Lower lobe of right lung (tissue), 2 donors: Measurements from ENCODE around the gene KCNH8. TPM values are rescaled to one million over a fixed set of nuclear protein-coding genes. Genes with fewer than 3 reads are reported as not detected.

Experiments
- ATAC-seq, 2 donors: fragments of 200-7000 bp; cut with Tn5 transposase; one replicate each; pipeline ENCODE4 v1.9.1; 2020 to 2022; ENCODE audit warnings: mild to moderate bottlenecking in 2 of 2, moderate library complexity in 2 of 2
- DNase-seq: peaks from one replicate; pipeline ENCODE4 v3.0.0-alpha.2; 2020
- H3K27ac ChIP-seq: fragments of 200-600 bp; one replicate; pipeline ENCODE4 v1.8.0; 2022
- H3K27me3 ChIP-seq: fragments of 200-600 bp; one replicate; pipeline ENCODE4 v1.8.0; 2022; ENCODE audit warnings: low read depth
- H3K36me3 ChIP-seq: fragments of 200-600 bp; one replicate; pipeline ENCODE4 v1.8.0; 2022; ENCODE audit warnings: mild to moderate bottlenecking
- H3K4me1 ChIP-seq: fragments of 200-600 bp; one replicate; pipeline ENCODE4 v1.8.0; 2022
- H3K4me3 ChIP-seq: fragments of 200-600 bp; one replicate; pipeline ENCODE4 v1.8.0; 2022; ENCODE audit warnings: mild to moderate bottlenecking
- H3K9me3 ChIP-seq: fragments of 200-600 bp; one replicate; pipeline ENCODE4 v1.8.0; 2022
- CTCF ChIP-seq: fragments of 200-600 bp; IDR thresholded peaks from one replicate; pipeline ENCODE4 v1.8.0; 2022; ENCODE audit warnings: antibody characterized with exemption, mild to moderate bottlenecking
- intact Hi-C: fragments of 100-400 bp; cut with DNase I; formaldehyde crosslinking; loops from one replicate; pipeline ENCODE4 v1.11.0; 2022
- total RNA-seq: library from RNA; stranded (reverse); fragmentation: NEBNext Ultra II Directional; extraction: Animal tissue kit (Norgen Biotek cat#: 25700); gene quantifications from one replicate; pipeline ENCODE4 v1.2.1, GENCODE V29; 2021
- donor health status: DM: no; HTN: yes; CAD: no; lungs with severe emphysema.

The KCNH8 gene
- total RNA-seq, 1 donor from 2014 or later: 0.12 TPM

GRCh38 chr3:19107719-19108118, 40.6 kb upstream of the KCNH8 start:
- Histone ChIP-seq H3K4me3 (no peak overlapping the region), H3K27ac (no peak overlapping the region), H3K9me3 (no peaks in the 10 kb centered on the region), H3K4me1 (no peaks in the 10 kb centered on the region), H3K36me3 (no peaks in the 10 kb centered on the region), H3K27me3 (no peaks in the 10 kb centered on the region)
- no peak for ATAC-seq
- no peak for TF ChIP-seq CTCF
- no peak for DNase-seq
- intact Hi-C loops: no loop called here

GRCh38 chr3:19110335-19110895, 37.9 kb upstream of the KCNH8 start:
- TF ChIP-seq CTCF: no peak

GRCh38 chr3:19114461-19114860, 33.8 kb upstream of the KCNH8 start:
- Histone ChIP-seq H3K27ac (no peak overlapping the region), H3K27me3 (no peaks in the 10 kb centered on the region), H3K4me3 (no peak overlapping the region), H3K9me3 (no peaks in the 10 kb centered on the region), H3K4me1 (no peaks in the 10 kb centered on the region), H3K36me3 (no peaks in the 10 kb centered on the region)
- no peak for TF ChIP-seq CTCF
- intact Hi-C loops: no loop called here
- no peak for DNase-seq
- ATAC-seq: no peak

More at GRCh38 chr3:19110335-19110895, 37.9 kb upstream of the KCNH8 start:
- Histone ChIP-seq H3K36me3 (no peaks in the 10 kb centered on the region), H3K27me3 (no peaks in the 10 kb centered on the region), H3K4me1 (no peaks in the 10 kb centered on the region), H3K27ac (no peak overlapping the region), H3K4me3 (no peak overlapping the region), H3K9me3 (no peaks in the 10 kb centered on the region)
- no peak for ATAC-seq
- intact Hi-C loops: no loop called here
- DNase-seq: no peak

- Histone ChIP-seq H3K9me3 (no peaks in the 10 kb centered on the region), H3K4me3 (no peak overlapping the region), H3K27ac (no peak overlapping the region), H3K4me1 (no peaks in the 10 kb centered on the region), H3K36me3 (no peaks in the 10 kb centered on the region), H3K27me3 (no peaks in the 10 kb centered on the region)
- ATAC-seq (no peak), DNase-seq (no peak)
- intact Hi-C loops: no loop called here
- TF ChIP-seq CTCF: no peak
These were observed 32.1 kb upstream of the KCNH8 start for GRCh38 chr3:19116239-19116638.

- ATAC-seq (no peak), DNase-seq (no peak)
- Histone ChIP-seq H3K9me3 (no peaks in the 10 kb centered on the region), H3K4me3 (no peak overlapping the region), H3K27me3 (no peaks in the 10 kb centered on the region), H3K36me3 (no peaks in the 10 kb centered on the region), H3K27ac (no peak overlapping the region), H3K4me1 (no peaks in the 10 kb centered on the region)
- intact Hi-C loops: no loop called here
- no peak for TF ChIP-seq CTCF
These were observed 23.6 kb upstream of the KCNH8 start for GRCh38 chr3:19124752-19125151.

- intact Hi-C loops: no loop called here
- H3K27ac ChIP-seq: no peak overlapping the region
- no peak for DNase-seq
These were observed 8.4 kb upstream of the KCNH8 start for GRCh38 chr3:19139863-19140262.

More at GRCh38 chr3:19139863-19140262, 8.4 kb upstream of the KCNH8 start:
- Histone ChIP-seq H3K4me1 (no peaks in the 10 kb centered on the region), H3K36me3 (no peaks in the 10 kb centered on the region), H3K27me3 (no peaks in the 10 kb centered on the region), H3K9me3 (no peaks in the 10 kb centered on the region), H3K4me3 (no peak overlapping the region)
- no peak for ATAC-seq
- no peak for TF ChIP-seq CTCF
